Natural killer cell (primary cell): Measurements from ENCODE around the gene USP2. TPM values are rescaled to one million over a fixed set of nuclear protein-coding genes. Genes with fewer than 3 reads are reported as not detected.

ENCODE experiments used
- ATAC-seq, 3 donors: fragments of 150-1000 bp in 2 of 3; fragments of 200-7000 bp in 1 of 3; cut with Tn5 transposase; 1 replicate in 1 of 3; 2 replicates in 2 of 3; pipeline ENCODE4 v1.10.0; 2021; ENCODE audit warnings: mild to moderate bottlenecking in 2 of 3, moderate library complexity in 2 of 3
- DNase-seq, 2 donors: peaks; one replicate each; pipeline versions ENCODE4 v3.0.0 to v3.0.0-alpha.2; 2013 to 2021; ENCODE audit warnings: mixed read lengths in 1 of 2
- H3K27ac ChIP-seq: one replicate; pipeline ENCODE4 v1.5.1; 2013; ENCODE audit warnings: mild to moderate bottlenecking, low read length
- H3K27me3 ChIP-seq: one replicate; pipeline ENCODE4 v1.6.1; 2013; ENCODE audit warnings: low read length; ENCODE audit not compliant: control insufficient read depth, insufficient read depth
- H3K36me3 ChIP-seq: one replicate; pipeline ENCODE4 v1.6.1; 2013; ENCODE audit warnings: low read length; ENCODE audit not compliant: control insufficient read depth, insufficient read depth
- H3K4me1 ChIP-seq: one replicate; pipeline ENCODE4 v1.6.1; 2013; ENCODE audit warnings: low read length; ENCODE audit not compliant: control insufficient read depth, insufficient read depth
- H3K4me3 ChIP-seq: one replicate; pipeline ENCODE4 v1.5.1; 2013; ENCODE audit warnings: low read length
- H3K9me3 ChIP-seq: one replicate; pipeline ENCODE4 v1.6.1; 2013; ENCODE audit warnings: low read length; ENCODE audit not compliant: control insufficient read depth, insufficient read depth
- H3K27ac Mint-ChIP-seq, 2 donors: one replicate each; pipeline ENCODE4 v1.8.0; 2022; ENCODE audit warnings: mild to moderate bottlenecking in 2 of 2, mixed read lengths in 2 of 2, moderate library complexity in 1 of 2
- H3K27me3 Mint-ChIP-seq, 2 donors: one replicate each; pipeline ENCODE4 v1.8.0; 2022; ENCODE audit warnings: low read depth in 2 of 2, mixed read lengths in 2 of 2
- H3K36me3 Mint-ChIP-seq: one replicate; pipeline ENCODE4 v1.8.0; 2022; ENCODE audit warnings: mixed read lengths
- H3K4me1 Mint-ChIP-seq, 2 donors: one replicate each; pipeline ENCODE4 v1.8.0; 2022; ENCODE audit warnings: mixed read lengths in 2 of 2
- H3K4me3 Mint-ChIP-seq: one replicate; pipeline ENCODE4 v1.8.0; 2022; ENCODE audit warnings: mild to moderate bottlenecking, moderate library complexity, mixed read lengths
- H3K9me3 Mint-ChIP-seq, 2 donors: one replicate each; pipeline ENCODE4 v1.8.0; 2022; ENCODE audit warnings: mixed read lengths in 2 of 2
- CTCF ChIP-seq: fragments of 200-600 bp; IDR thresholded peaks from one replicate; pipeline ENCODE4 v1.8.0; 2022; ENCODE audit warnings: antibody characterized with exemption
- WGBS: methylation state at CpG from one replicate; pipeline ENCODE4 v1.1.7; 2013; ENCODE audit warnings: missing lambda C conversion rate; ENCODE audit not compliant: insufficient coverage; 5-methylcytosine and 5-hydroxymethylcytosine counted together
- intact Hi-C: fragments of 100-400 bp; cut with micrococcal nuclease; formaldehyde crosslinking; loops from one replicate; pipeline ENCODE4 v1.14.2; 2022
- total RNA-seq, 4 donors: library from RNA; stranded (reverse); fragments of 120-200 nt in 1 of 4; gene quantifications; one replicate each; pipeline versions ENCODE4 v1.2.3 to v1.2.4, GENCODE V29; 2013 to 2022

Gene USP2
- total RNA-seq, 3 donors from 2014 or later (not counting 1 experiment from before 2014, with no cell fraction given) = 0.50 to 3.9 TPM; not detected in 1

DNA sequence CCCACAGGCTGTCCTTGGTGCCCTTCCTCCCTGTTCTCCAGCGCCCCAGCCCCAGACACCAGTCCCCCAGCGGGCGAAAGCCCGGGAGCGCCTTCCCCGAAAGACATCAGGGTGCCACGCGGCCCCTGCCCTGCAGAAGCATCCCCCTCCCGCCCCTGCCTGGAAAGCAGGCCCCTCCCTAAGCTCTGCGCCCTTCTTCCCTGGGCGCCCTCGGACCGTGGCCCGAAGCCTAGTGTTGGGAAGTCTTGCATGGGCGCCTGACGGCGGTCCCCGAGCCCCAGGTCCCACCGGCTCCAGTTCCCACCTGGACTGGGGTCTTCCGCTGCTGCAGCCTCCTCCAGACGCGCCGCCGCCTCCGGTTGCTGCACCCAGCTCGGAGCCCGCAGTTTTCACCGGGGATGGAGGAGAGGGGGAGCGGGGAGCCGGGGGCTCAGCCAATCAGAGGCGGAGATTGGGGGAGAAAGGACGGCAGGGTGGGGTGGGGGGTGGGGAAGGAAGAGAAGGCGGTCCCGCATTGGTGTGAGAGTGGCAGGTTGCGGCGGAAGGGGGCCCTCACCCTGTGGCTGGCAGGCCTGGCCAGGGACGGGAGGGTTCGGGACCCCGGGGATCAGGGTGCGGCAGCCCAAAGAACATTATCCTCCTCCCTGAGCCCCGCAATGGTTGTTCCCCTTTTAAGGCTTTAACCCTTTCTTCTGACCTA, 41.5 kb upstream of the USP2 start, which contains the start of gene THY1:
Gene THY1, minus strand, starts transcription at position 364 of the 700 bp plus-strand sequence. CDS start 2,267 bp downstream, outside the sequence.
- H3K4me1 ChIP-seq = peaks cover 16% of the 10 kb centered on the region
- H3K4me3 Mint-ChIP-seq = peak within 1 kb of the TSS; percentile 45
- DNase-seq (no peak), ATAC-seq (no peak)
- peaks cover 11 to 12% of the 10 kb centered on the region in 2 donors for H3K4me1 Mint-ChIP-seq
- TF ChIP-seq CTCF = no peak
- H3K36me3 ChIP-seq = no peaks in the 10 kb centered on the region
- H3K27ac ChIP-seq = no peak within 1 kb of the TSS
- H3K9me3 ChIP-seq = no peaks in the 10 kb centered on the region
- H3K27ac Mint-ChIP-seq = no peak within 1 kb of the TSS
- no peaks in the 10 kb centered on the region for H3K9me3 Mint-ChIP-seq
- intact Hi-C loops = no loop called here
- H3K4me3 ChIP-seq = no peak within 1 kb of the TSS
- WGBS = 2% methylated on average over 41 of the region's 41 CpGs
- H3K36me3 Mint-ChIP-seq = no peaks in the 10 kb centered on the region
- H3K27me3 ChIP-seq = peaks cover 23% of the 10 kb centered on the region
- H3K27me3 Mint-ChIP-seq = peaks cover 39 to 49% of the 10 kb centered on the region in 2 donors

- peaks cover 44 to 54% of the 10 kb centered on the region in 2 donors for H3K27me3 Mint-ChIP-seq
- Histone ChIP-seq H3K9me3 (no peaks in the 10 kb centered on the region), H3K4me1 (peaks cover 16% of the 10 kb centered on the region), H3K4me3 (no peak overlapping the region), H3K36me3 (no peaks in the 10 kb centered on the region), H3K27ac (no peak overlapping the region), H3K27me3 (peaks cover 23% of the 10 kb centered on the region)
- peaks cover 11 to 12% of the 10 kb centered on the region in 2 donors for H3K4me1 Mint-ChIP-seq
- ATAC-seq (peak in 1 of 3 donors; percentile 24), DNase-seq (no peak)
- peak overlapping the region; percentile 45 for H3K4me3 Mint-ChIP-seq
- WGBS = 2% methylated on average over 49 of the region's 49 CpGs
- intact Hi-C loops = no loop called here
- H3K27ac Mint-ChIP-seq = no peak overlapping the region
- no peak for TF ChIP-seq CTCF
- no peaks in the 10 kb centered on the region for H3K9me3 Mint-ChIP-seq
- no peaks in the 10 kb centered on the region for H3K36me3 Mint-ChIP-seq
Measured at GRCh38 chr11:119421941-119422808, 40.7 kb upstream of the USP2 start.

- H3K36me3 ChIP-seq = no peaks in the 10 kb centered on the region
- WGBS = 75% methylated on average over 5 of the region's 8 CpGs
- no peak for TF ChIP-seq CTCF
- no peak overlapping the region for H3K4me3 ChIP-seq
- peaks cover 44 to 54% of the 10 kb centered on the region in 2 donors for H3K27me3 Mint-ChIP-seq
- no peaks in the 10 kb centered on the region for H3K36me3 Mint-ChIP-seq
- no peak overlapping the region for H3K27ac ChIP-seq
- H3K9me3 ChIP-seq = no peaks in the 10 kb centered on the region
- no peak overlapping the region for H3K4me3 Mint-ChIP-seq
- no peak overlapping the region for H3K27ac Mint-ChIP-seq
- intact Hi-C loops = no loop called here
- H3K9me3 Mint-ChIP-seq = no peaks in the 10 kb centered on the region
- ATAC-seq (no peak), DNase-seq (no peak)
- peaks cover 16% of the 10 kb centered on the region for H3K4me1 ChIP-seq
- H3K27me3 ChIP-seq = peaks cover 23% of the 10 kb centered on the region
- peaks cover 10 to 11% of the 10 kb centered on the region in 2 donors for H3K4me1 Mint-ChIP-seq
Measured at GRCh38 chr11:119421351-119421750, 39.9 kb upstream of the USP2 start.
